PC-3 (cell line): ENCODE data around the gene ANKRD11. TPM values are rescaled to one million over a fixed set of nuclear protein-coding genes. Genes with fewer than 3 reads are reported as not detected.

Experiments used
- ATAC-seq: fragments of 200-7000 bp; cut with Tn5 transposase; 2 replicates; pipeline ENCODE4 v1.9.1; 2020; ENCODE audit warnings: mild to moderate bottlenecking, moderate library complexity
- BruUV-seq: library from RNA; stranded (reverse); fragments of 400-500 nt; replicated peaks from 2 replicates; lab custom pipeline; 2021; lab: Mats Ljungman, UMichigan
- CTCF ChIA-PET: fragments of 300-600 bp; sonication (Branson Sonifier 250); formaldehyde crosslinking; loops from one replicate; lab custom pipeline; 2022; ENCODE audit warnings: antibody characterized with exemption; lab: Charles Lee
- POLR2A ChIA-PET: fragments of 300-600 bp; sonication (Branson Sonifier 250); formaldehyde crosslinking; loops from one replicate; lab custom pipeline; 2022; ENCODE audit warnings: antibody characterized with exemption; ENCODE audit not compliant: unreplicated experiment; lab: Charles Lee
- DNase-seq: peaks from one replicate; pipeline ENCODE4 v3.0.0-alpha.2; 2015
- H2AFZ ChIP-seq: fragments of 300-600 bp; sonication (generic); 2 replicates; pipeline ENCODE4 v1.6.0; 2016; ENCODE audit warnings: antibody characterized with exemption, low read length
- H3F3A ChIP-seq: fragments of 300-600 bp; sonication (generic); one replicate; pipeline ENCODE4 v1.6.0; 2017; ENCODE audit warnings: antibody characterized with exemption, low read length, control low read depth, mild to moderate bottlenecking; ENCODE audit not compliant: unreplicated experiment
- H3K27ac ChIP-seq: fragments of 300-600 bp; sonication (generic); 2 replicates; pipeline ENCODE4 v1.5.1; 2016; ENCODE audit warnings: mild to moderate bottlenecking, low read length
- H3K27me3 ChIP-seq: fragments of 300-600 bp; sonication (generic); 2 replicates; pipeline ENCODE4 v1.6.1; 2016; ENCODE audit warnings: low read length, mixed read lengths
- H3K36me3 ChIP-seq: fragments of 300-600 bp; sonication (generic); 2 replicates; pipeline ENCODE4 v1.6.1; 2016; ENCODE audit warnings: low read depth, mixed run types, low read length, mixed read lengths
- H3K4me1 ChIP-seq: fragments of 300-600 bp; sonication (generic); 2 replicates; pipeline ENCODE4 v1.5.1; 2016; ENCODE audit warnings: low read length; ENCODE audit not compliant: insufficient read depth
- H3K4me2 ChIP-seq: fragments of 300-600 bp; sonication (generic); 2 replicates; pipeline ENCODE4 v1.6.0; 2016; ENCODE audit warnings: low read length
- H3K4me3 ChIP-seq: fragments of 300-600 bp; sonication (generic); 2 replicates; pipeline ENCODE4 v1.5.1; 2016; ENCODE audit warnings: mild to moderate bottlenecking, low read length, mixed read lengths
- H3K79me2 ChIP-seq: fragments of 300-600 bp; sonication (generic); 2 replicates; pipeline ENCODE4 v1.6.1; 2017; ENCODE audit warnings: low read length, mixed read lengths
- H3K9ac ChIP-seq: fragments of 300-600 bp; sonication (generic); 2 replicates; pipeline ENCODE4 v1.6.0; 2016; ENCODE audit warnings: mild to moderate bottlenecking, low read length
- H3K9me2 ChIP-seq: fragments of 300-600 bp; sonication (generic); replicated peaks from 2 replicates; pipeline ENCODE4 v1.6.1; 2016; ENCODE audit warnings: mixed run types, low read length, mixed read lengths
- H3K9me3 ChIP-seq: fragments of 300-600 bp; sonication (generic); 2 replicates; pipeline ENCODE4 v1.6.1; 2016; ENCODE audit warnings: low read length, mixed read lengths
- H4K20me1 ChIP-seq: fragments of 300-600 bp; sonication (generic); 2 replicates; pipeline ENCODE4 v1.6.1; 2016; ENCODE audit warnings: low read length, mixed read lengths
- EZH2 ChIP-seq: fragments of 300-600 bp; sonication (generic); IDR thresholded peaks from one replicate; pipeline ENCODE4 v1.6.1; 2017; ENCODE audit warnings: antibody characterized with exemption, mild to moderate bottlenecking, low read length; ENCODE audit not compliant: unreplicated experiment
- EZH2phosphoT487 ChIP-seq: fragments of 300-600 bp; sonication (generic); IDR thresholded peaks from 2 replicates; pipeline ENCODE4 v1.6.1; 2018; ENCODE audit warnings: mild to moderate bottlenecking, antibody characterized with exemption, low read length, borderline replicate concordance
- intact Hi-C: fragments of 100-400 bp; cut with micrococcal nuclease; formaldehyde crosslinking; loops from 2 replicates; pipeline ENCODE4 v1.9.0; 2023
- total RNA-seq: library from RNA; depleted of rRNA; stranded (reverse); fragments of >200 nt; gene quantifications from 2 replicates; pipeline ENCODE4 v1.2.3, GENCODE V29; 2014
- TF ChIP-seq, protein P1 (sequence below): fragments of 300-600 bp; sonication (generic); conservative IDR thresholded peaks from 2 replicates; pipeline ENCODE4 v1.5.1; 2017; ENCODE audit warnings: antibody characterized with exemption, low read depth, mild to moderate bottlenecking, low read length

Gene ANKRD11
- total RNA-seq, 1 experiment from 2014 or later, result 65.0 TPM

- Histone ChIP-seq H3K36me3 (no peaks in the 10 kb centered on the region; the same call in 1 of the 2 replicates), H3K27me3 (no peaks in the 10 kb centered on the region), H3K9me2 (no peaks in the 10 kb centered on the region), H2AFZ (no peak overlapping the region), H4K20me1 (no peaks in the 10 kb centered on the region), H3K4me2 (no peak overlapping the region), H3K9me3 (no peaks in the 10 kb centered on the region), H3K4me1 (no peaks in the 10 kb centered on the region), H3K79me2 (no peaks in the 10 kb centered on the region), H3K27ac (no peak overlapping the region), H3K4me3 (no peak overlapping the region), H3F3A (no peaks in the 10 kb centered on the region), H3K9ac (no peak overlapping the region)
- BruUV-seq, result no TSS peak
- ChIA-PET POLR2A (no interaction called here), CTCF (no interaction called here)
- no peak for DNase-seq
- ATAC-seq, result no peak
- intact Hi-C loops, result no loop called here
- TF ChIP-seq, protein P1, sequence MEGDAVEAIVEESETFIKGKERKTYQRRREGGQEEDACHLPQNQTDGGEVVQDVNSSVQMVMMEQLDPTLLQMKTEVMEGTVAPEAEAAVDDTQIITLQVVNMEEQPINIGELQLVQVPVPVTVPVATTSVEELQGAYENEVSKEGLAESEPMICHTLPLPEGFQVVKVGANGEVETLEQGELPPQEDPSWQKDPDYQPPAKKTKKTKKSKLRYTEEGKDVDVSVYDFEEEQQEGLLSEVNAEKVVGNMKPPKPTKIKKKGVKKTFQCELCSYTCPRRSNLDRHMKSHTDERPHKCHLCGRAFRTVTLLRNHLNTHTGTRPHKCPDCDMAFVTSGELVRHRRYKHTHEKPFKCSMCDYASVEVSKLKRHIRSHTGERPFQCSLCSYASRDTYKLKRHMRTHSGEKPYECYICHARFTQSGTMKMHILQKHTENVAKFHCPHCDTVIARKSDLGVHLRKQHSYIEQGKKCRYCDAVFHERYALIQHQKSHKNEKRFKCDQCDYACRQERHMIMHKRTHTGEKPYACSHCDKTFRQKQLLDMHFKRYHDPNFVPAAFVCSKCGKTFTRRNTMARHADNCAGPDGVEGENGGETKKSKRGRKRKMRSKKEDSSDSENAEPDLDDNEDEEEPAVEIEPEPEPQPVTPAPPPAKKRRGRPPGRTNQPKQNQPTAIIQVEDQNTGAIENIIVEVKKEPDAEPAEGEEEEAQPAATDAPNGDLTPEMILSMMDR, result no peak
- TF ChIP-seq EZH2phosphoT487 (no peak), EZH2 (no peak)
Measured at GRCh38 chr16:89537549-89537925, 47.2 kb upstream of the ANKRD11 start.

DNA sequence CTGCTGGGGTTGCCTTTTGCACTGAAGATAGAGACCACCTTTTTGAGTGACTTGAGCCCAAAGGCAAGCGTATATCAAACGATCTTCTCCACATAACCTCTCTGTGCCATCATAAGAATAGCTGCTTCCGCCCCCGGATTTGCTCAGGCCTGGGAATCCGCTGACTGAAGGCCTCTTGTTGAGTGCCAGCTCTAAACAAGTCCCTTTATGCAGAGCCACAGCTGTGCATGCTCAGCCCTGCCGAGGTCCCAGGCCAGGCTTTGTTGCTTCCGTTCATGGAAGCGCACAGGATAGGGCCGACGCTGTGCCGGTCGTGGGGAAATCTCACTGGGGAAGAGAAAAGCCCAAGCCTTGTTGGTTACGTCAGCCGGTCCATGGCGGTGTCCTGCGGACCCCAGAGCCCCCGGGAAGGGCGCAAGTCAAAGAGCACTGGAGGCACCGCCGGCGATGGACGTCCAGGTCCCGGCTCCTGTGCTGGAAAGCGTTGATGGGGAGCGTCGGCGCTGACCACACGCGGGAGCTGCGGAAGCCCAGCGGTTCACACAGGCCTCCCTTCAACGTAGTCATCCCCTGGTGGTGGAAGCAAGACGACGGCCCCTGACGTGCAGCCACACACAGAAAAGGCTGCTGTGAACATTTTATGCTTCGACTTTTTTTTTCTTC is 46.7 kb upstream of the ANKRD11 start:
- Histone ChIP-seq H3K9ac (no peak overlapping the region), H3K27me3 (no peaks in the 10 kb centered on the region), H3F3A (no peaks in the 10 kb centered on the region), H4K20me1 (no peaks in the 10 kb centered on the region), H3K9me2 (no peaks in the 10 kb centered on the region), H3K4me1 (no peaks in the 10 kb centered on the region), H3K27ac (no peak overlapping the region), H3K79me2 (no peaks in the 10 kb centered on the region), H3K36me3 (no peaks in the 10 kb centered on the region; the same call in 1 of the 2 replicates), H3K4me2 (no peak overlapping the region), H3K9me3 (no peaks in the 10 kb centered on the region), H3K4me3 (no peak overlapping the region), H2AFZ (no peak overlapping the region)
- POLR2A ChIA-PET, result no interaction called here
- CTCF ChIA-PET, result no interaction called here
- TF ChIP-seq EZH2, result no peak
- TF ChIP-seq, protein P1, result no peak
- no peak for TF ChIP-seq EZH2phosphoT487
- ATAC-seq (no peak), DNase-seq (no peak)
- intact Hi-C loops, result no loop called here
- no TSS peak for BruUV-seq

- H3K9ac ChIP-seq, result no peak overlapping the region
- H3K27me3 ChIP-seq, result no peaks in the 10 kb centered on the region
- H3K9me2 ChIP-seq, result no peaks in the 10 kb centered on the region
- no peak overlapping the region for H3K4me2 ChIP-seq
- H3K79me2 ChIP-seq, result no peaks in the 10 kb centered on the region
- H3K4me1 ChIP-seq, result no peaks in the 10 kb centered on the region
- no peak for ATAC-seq
- H3K9me3 ChIP-seq, result no peaks in the 10 kb centered on the region
- H3K36me3 ChIP-seq, result no peaks in the 10 kb centered on the region; the same call in 1 of the 2 replicates
- no peak overlapping the region for H2AFZ ChIP-seq
- intact Hi-C loops, result no loop called here
- no peak for DNase-seq
- H3K4me3 ChIP-seq, result no peak overlapping the region
- POLR2A ChIA-PET, result no interaction called here
- BruUV-seq, result no TSS peak
- H4K20me1 ChIP-seq, result no peaks in the 10 kb centered on the region
- no peak for TF ChIP-seq EZH2phosphoT487
- no peak for TF ChIP-seq EZH2
- TF ChIP-seq, protein P1, result no peak
- H3K27ac ChIP-seq, result no peak overlapping the region
- CTCF ChIA-PET, result no interaction called here
- H3F3A ChIP-seq, result no peaks in the 10 kb centered on the region
Measured at GRCh38 chr16:89536371-89536770, 46.0 kb upstream of the ANKRD11 start.
